IMR-90 (cell line): ENCODE results near the gene ZNF581. TPM values are rescaled to one million over a fixed set of nuclear protein-coding genes. Genes with fewer than 3 reads are reported as not detected.
A peak's percentile ranks its signal among the peaks of the same experiment; 100 is the strongest.

Experiments
- ATAC-seq: fragments of 200-7000 bp; cut with Tn5 transposase; 2 replicates; pipeline ENCODE4 v1.9.1; 2020; ENCODE audit warnings: low read depth, mild to moderate bottlenecking, moderate library complexity
- BruUV-seq: library from RNA; stranded (reverse); fragments of 400-500 nt; replicated peaks from 2 replicates; lab custom pipeline; 2021; lab: Mats Ljungman, UMichigan
- CTCF ChIA-PET: fragments of 300-600 bp; formaldehyde crosslinking; extraction: SDS; loops from one replicate; lab custom pipeline; 2021; ENCODE audit warnings: antibody characterized with exemption; lab: Yijun Ruan, JAX
- POLR2A ChIA-PET: fragments of 300-600 bp; sonication (Branson Sonifier 250); formaldehyde crosslinking; loops from one replicate; lab custom pipeline; 2022; ENCODE audit warnings: antibody characterized with exemption; ENCODE audit not compliant: unreplicated experiment; lab: Charles Lee
- DNase-seq: peaks from one replicate; pipeline ENCODE4 v3.0.0; 2013
- H2AFZ ChIP-seq: replicated peaks from 2 replicates; pipeline ENCODE3; 2013; ENCODE audit warnings: low read length, mild to moderate bottlenecking; ENCODE audit not compliant: poor library complexity
- H2AK5ac ChIP-seq: 2 replicates; pipeline ENCODE4 v1.6.1; 2013; ENCODE audit warnings: low read depth, low read length, inconsistent platforms
- H2AK9ac ChIP-seq: replicated peaks from 2 replicates; pipeline ENCODE3; 2013; ENCODE audit warnings: mild to moderate bottlenecking, low read depth, low read length, moderate library complexity; ENCODE audit not compliant: poor library complexity
- H2BK120ac ChIP-seq: 2 replicates; pipeline ENCODE4 v1.6.1; 2013; ENCODE audit warnings: low read depth, low read length, inconsistent platforms
- H2BK15ac ChIP-seq: 3 replicates; pipeline ENCODE4 v1.6.1; 2013; ENCODE audit warnings: low read depth, low read length, inconsistent platforms
- H2BK20ac ChIP-seq: 2 replicates; pipeline ENCODE4 v1.6.1; 2013; ENCODE audit warnings: low read depth, mild to moderate bottlenecking, inconsistent platforms, low read length, moderate library complexity
- H2BK5ac ChIP-seq: 2 replicates; pipeline ENCODE4 v1.6.1; 2013; ENCODE audit warnings: mild to moderate bottlenecking, low read depth, low read length, inconsistent platforms; ENCODE audit not compliant: poor library complexity, severe bottlenecking
- H3K14ac ChIP-seq: replicated peaks from 2 replicates; pipeline ENCODE4 v1.6.1; 2013; ENCODE audit warnings: low read depth, low read length, inconsistent platforms
- H3K18ac ChIP-seq: 2 replicates; pipeline ENCODE4 v1.6.1; 2013; ENCODE audit warnings: low read depth, low read length, control low read depth
- H3K23ac ChIP-seq: 2 replicates; pipeline ENCODE4 v1.6.1; 2013; ENCODE audit warnings: low read depth, low read length, inconsistent platforms
- H3K27ac ChIP-seq: 2 replicates; pipeline ENCODE4 v1.5.1; 2013; ENCODE audit warnings: mild to moderate bottlenecking, control low read depth, low read length; ENCODE audit not compliant: insufficient read depth
- H3K27me3 ChIP-seq: 2 replicates; pipeline ENCODE4 v1.6.1; 2013; ENCODE audit warnings: low read length; ENCODE audit not compliant: control insufficient read depth, insufficient read depth
- H3K36me3 ChIP-seq: 2 replicates; pipeline ENCODE4 v1.6.1; 2013; ENCODE audit warnings: low read length, mixed read lengths; ENCODE audit not compliant: control insufficient read depth, insufficient read depth
- H3K4ac ChIP-seq: 2 replicates; pipeline ENCODE4 v1.6.1; 2013; ENCODE audit warnings: low read depth, low read length, inconsistent platforms
- H3K4me1 ChIP-seq: 2 replicates; pipeline ENCODE4 v1.6.1; 2013; ENCODE audit warnings: low read length, mixed read lengths; ENCODE audit not compliant: control insufficient read depth, insufficient read depth
- H3K4me2 ChIP-seq: 2 replicates; pipeline ENCODE4 v1.6.1; 2013; ENCODE audit warnings: low read depth, mild to moderate bottlenecking, control low read depth, low read length, moderate library complexity
- H3K4me3 ChIP-seq: 2 replicates; pipeline ENCODE4 v1.5.1; 2013; ENCODE audit warnings: low read depth, mild to moderate bottlenecking, control low read depth, low read length, moderate library complexity; ENCODE audit not compliant: insufficient read depth
- H3K56ac ChIP-seq: 2 replicates; pipeline ENCODE4 v1.6.1; 2013; ENCODE audit warnings: low read length, inconsistent platforms; ENCODE audit not compliant: insufficient read depth; ENCODE audit errors: extremely low read depth
- H3K79me1 ChIP-seq, 2 experiments: 2 replicates each; pipeline ENCODE4 v1.6.1; 2013; ENCODE audit warnings: low read length in 2 of 2, inconsistent platforms in 1 of 2, low read depth in 1 of 2
- H3K9ac ChIP-seq: 2 replicates; pipeline ENCODE4 v1.6.1; 2013; ENCODE audit warnings: low read depth, low read length, control low read depth
- H3K9me1 ChIP-seq: 2 replicates; pipeline ENCODE4 v1.6.1; 2013; ENCODE audit warnings: low read length, inconsistent platforms; ENCODE audit not compliant: insufficient read depth
- H3K9me3 ChIP-seq: 2 replicates; pipeline ENCODE4 v1.6.1; 2013; ENCODE audit warnings: low read length; ENCODE audit not compliant: control insufficient read depth, insufficient read depth
- H4K20me1 ChIP-seq: 2 replicates; pipeline ENCODE4 v1.6.1; 2013; ENCODE audit warnings: low read length, inconsistent platforms; ENCODE audit not compliant: insufficient read depth
- H4K5ac ChIP-seq: 2 replicates; pipeline ENCODE4 v1.6.1; 2013; ENCODE audit warnings: mild to moderate bottlenecking, low read depth, low read length, control low read depth
- H4K8ac ChIP-seq, 2 experiments: 2 replicates each; pipeline ENCODE4 v1.6.1; 2013; ENCODE audit warnings: low read depth in 2 of 2, low read length in 2 of 2, control low read depth in 1 of 2, inconsistent platforms in 1 of 2
- H4K91ac ChIP-seq: 2 replicates; pipeline ENCODE4 v1.6.1; 2013; ENCODE audit warnings: low read depth, low read length, inconsistent platforms; ENCODE audit not compliant: insufficient read depth
- BHLHE40 ChIP-seq: fragments of 150-350 bp; IDR thresholded peaks from 2 replicates; pipeline ENCODE4 v1.6.1; 2016; ENCODE audit warnings: mild to moderate bottlenecking, low read depth, low read length
- CEBPB ChIP-seq: IDR thresholded peaks from 2 replicates; pipeline ENCODE4 v1.6.1; 2012; ENCODE audit warnings: low read depth, low read length, improper control_type of control experiment
- CHD1 ChIP-seq: IDR thresholded peaks from 2 replicates; pipeline ENCODE4 v1.6.1; 2012; ENCODE audit warnings: low read depth, low read length, improper control_type of control experiment
- CTCF ChIP-seq: conservative IDR thresholded peaks from 2 replicates; pipeline ENCODE4 v1.5.1; 2012; ENCODE audit warnings: mild to moderate bottlenecking, low read depth, low read length, improper control_type of control experiment
- ELK1 ChIP-seq: fragments of 150-350 bp; IDR thresholded peaks from 2 replicates; pipeline ENCODE4 v1.6.1; 2016; ENCODE audit warnings: low read depth, mild to moderate bottlenecking, low read length, moderate library complexity, borderline replicate concordance
- FOS ChIP-seq: fragments of 150-350 bp; IDR thresholded peaks from 2 replicates; pipeline ENCODE4 v1.6.1; 2016; ENCODE audit warnings: low read depth, low read length
- MAFK ChIP-seq: IDR thresholded peaks from 2 replicates; pipeline ENCODE4 v1.6.1; 2012; ENCODE audit warnings: low read depth, low read length, improper control_type of control experiment
- MXI1 ChIP-seq: IDR thresholded peaks from 2 replicates; pipeline ENCODE4 v1.6.1; 2012; ENCODE audit warnings: low read depth, mild to moderate bottlenecking, low read length, moderate library complexity, borderline replicate concordance
- POLR2A ChIP-seq: IDR thresholded peaks from 2 replicates; pipeline ENCODE4 v1.6.1; 2012; ENCODE audit warnings: mild to moderate bottlenecking, low read depth, low read length
- RFX5 ChIP-seq: IDR thresholded peaks from 2 replicates; pipeline ENCODE4 v1.8.0; 2012; ENCODE audit warnings: low read depth, mild to moderate bottlenecking, low read length, moderate library complexity
- USF2 ChIP-seq: fragments of 150-350 bp; IDR thresholded peaks from 2 replicates; pipeline ENCODE4 v1.6.1; 2017; ENCODE audit warnings: mild to moderate bottlenecking, antibody characterized with exemption, low read length, low read depth
- WGBS, 2 experiments: methylation state at CpG; one replicate each; pipeline versions ENCODE4 v1.1.5 to v1.1.7; 2013; ENCODE audit warnings: missing lambda C conversion rate in 2 of 2; ENCODE audit not compliant: insufficient read length in 1 of 2; ENCODE audit errors: extremely low coverage in 2 of 2; 5-methylcytosine and 5-hydroxymethylcytosine counted together
- dilution Hi-C: fragments of 300-500 bp; cut with HindIII; formaldehyde crosslinking; loops from one replicate; pipeline ENCODE4 v1.14.3; 2018; ENCODE audit warnings: low sequenced_read_pairs; ENCODE audit not compliant: unreplicated experiment
- in situ Hi-C: fragments of 300-500 bp; cut with MboI; formaldehyde crosslinking; loops from 3 replicates; pipeline ENCODE4 v1.14.3; 2019; ENCODE audit warnings: low sequenced_read_pairs, inconsistent platforms, mixed read lengths
- intact Hi-C: fragments of 100-400 bp; cut with micrococcal nuclease; formaldehyde crosslinking; loops from 2 replicates; pipeline ENCODE4 v1.10.0; 2022
- polyA plus RNA-seq, 3 experiments: library from polyadenylated mRNA; depleted of rRNA; stranded (reverse); fragments of >200 nt; gene quantifications; 2 replicates each; pipeline ENCODE4 v1.2.3, GENCODE V29; 2012; ENCODE audit warnings: low replicate concordance in 1 of 3
- total RNA-seq: library from RNA; depleted of rRNA; stranded (reverse); fragments of >200 nt; gene quantifications from 2 replicates; pipeline ENCODE4 v1.2.3, GENCODE V29; 2012

ZNF581 gene
- total and polyA plus RNA-seq, 2 of the 4 experiments (the other 2 are of a cell fraction) = 9.7 to 21.9 TPM

- no peak overlapping the region for H2BK20ac ChIP-seq
- no peak for ATAC-seq
- H3K4me3 ChIP-seq = no peak overlapping the region
- H3K9me1 ChIP-seq = peaks cover 13% of the 10 kb centered on the region
- no peak overlapping the region for H4K5ac ChIP-seq
- no peak overlapping the region for H3K4me2 ChIP-seq
- CTCF ChIA-PET = no interaction called here
- H2BK5ac ChIP-seq = no peak overlapping the region
- dilution Hi-C loops (no loop called here), intact Hi-C loops (no loop called here), in situ Hi-C loops (loop anchor here (25.0 kb wide), 2 partner anchors 1199 to 1524 kb away; partner anchors contain the start of genes CDC42EP5, CNOT3 and LENG9)
- no peak overlapping the region for H3K4ac ChIP-seq
- H4K91ac ChIP-seq = no peak overlapping the region
- H3K4me1 ChIP-seq = peaks cover 10% of the 10 kb centered on the region
- peaks cover 12 to 52% of the 10 kb centered on the region in 2 experiments for H3K79me1 ChIP-seq
- no peak overlapping the region for H2AK5ac ChIP-seq
- no peak overlapping the region for H2BK120ac ChIP-seq
- H3K9me3 ChIP-seq = no peaks in the 10 kb centered on the region
- peaks cover 59% of the 10 kb centered on the region for H3K36me3 ChIP-seq
- H3K18ac ChIP-seq = no peak overlapping the region
- no peaks in the 10 kb centered on the region for H3K27me3 ChIP-seq
- H2AFZ ChIP-seq = no peak overlapping the region
- TF ChIP-seq CEBPB (no peak), MXI1 (no peak), USF2 (no peak), RFX5 (no peak), ELK1 (no peak), MAFK (no peak), CHD1 (no peak), CTCF (no peak), FOS (no peak), BHLHE40 (no peak), POLR2A (no peak)
- H4K8ac ChIP-seq = no peak overlapping the region
- BruUV-seq = no TSS peak
- H3K9ac ChIP-seq = no peak overlapping the region
- POLR2A ChIA-PET = no interaction called here
- H3K23ac ChIP-seq = no peak overlapping the region
- peaks cover 90% of the 10 kb centered on the region for H4K20me1 ChIP-seq
- peak overlapping the region; percentile 50 for H2AK9ac ChIP-seq
- H3K14ac ChIP-seq = no peak overlapping the region
- WGBS, 2 experiments = 33% methylated on average over 1 of the region's 16 CpGs; no CpG with 5 or more reads in 1 of the 2 experiments
- DNase-seq = no peak
- no peak overlapping the region for H2BK15ac ChIP-seq
- no peak overlapping the region for H3K56ac ChIP-seq
- H3K27ac ChIP-seq = no peak overlapping the region
Observed at GRCh38 chr19:55660991-55661390, 17.5 kb downstream of the ZNF581 start.
